Mammary epithelial cell (primary cell): ENCODE results near the gene OR5L2.

ENCODE experiments used
- CTCF ChIP-seq, 2 donors: IDR thresholded peaks in 1 of 2; conservative IDR thresholded peaks in 1 of 2; 2 replicates each; pipeline ENCODE4 v1.5.1; 2011 to 2012; ENCODE audit warnings: inconsistent platforms in 2 of 2, low read length in 2 of 2, mild to moderate bottlenecking in 2 of 2, control low read depth in 1 of 2, low read depth in 1 of 2; ENCODE audit not compliant: insufficient read depth in 1 of 2; ENCODE audit errors: extremely low read depth in 1 of 2
- EZH2 ChIP-seq: IDR thresholded peaks from 2 replicates; pipeline ENCODE4 v1.6.1; 2012; ENCODE audit warnings: low read length, inconsistent platforms, borderline replicate concordance

GRCh38 chr11:55854704-55855103, 27.7 kb downstream of the OR5L2 start:
- TF ChIP-seq CTCF (conservative IDR thresholded peaks at IDR 0.05 in 1 of 2, IDR thresholded peaks at IDR 0.05 in 1 of 2; ENCODE audit: extremely low read depth in 1 of 2, insufficient read depth in 1 of 2, low read depth in 1 of 2, low read length in 2 of 2) (no peak), EZH2 (no peak)
